ENCODE data around the gene KRTCAP2. TPM values are rescaled to one million over a fixed set of nuclear protein-coding genes. Genes with fewer than 3 reads are reported as not detected.

KRTCAP2 gene
- total RNA-seq, 1 experiment from 2014 or later = 156 TPM

GRCh38 chr1:155174324-155175280, 1.5 kb upstream of the KRTCAP2 start:
- Histone ChIP-seq H3K4me2 (peak overlapping the region; percentile 96), H3K4me3 (peak overlapping the region; percentile 89; the same call in 1 of the 2 replicates), H3K9me3 (ENCODE audit: insufficient read depth, low read depth) (no peaks in the 10 kb centered on the region), H3K4me1 (replicated peaks; ENCODE audit: insufficient read depth) (peaks cover 32% of the 10 kb centered on the region), H3K27ac (no peak overlapping the region), H3F3A (ENCODE audit: insufficient read depth, low read depth) (peaks cover 34% of the 10 kb centered on the region; the same call in 1 of the 2 replicates), H3K27me3 (ENCODE audit: insufficient read depth, low read depth) (no peaks in the 10 kb centered on the region), H3K79me2 (ENCODE audit: low read depth) (peaks cover 17% of the 10 kb centered on the region), H3K9me2 (ENCODE audit: insufficient read depth) (no peaks in the 10 kb centered on the region), H3K36me3 (ENCODE audit: low read depth) (no peaks in the 10 kb centered on the region; the same call in 1 of the 2 replicates), H4K20me1 (ENCODE audit: insufficient read depth) (0 out of 2 replicates have a peak, but pooled peaks cover 5% of the 10 kb centered on the region), H2AFZ (no peak overlapping the region)
- no TSS peak for BruUV-seq (replicated peaks)
- TF ChIP-seq EZH2 (IDR thresholded peaks at IDR 0.05; ENCODE audit: low read depth) (no peak), CTCF (conservative IDR thresholded peaks at IDR 0.05) (no peak)
- ChIA-PET CTCF (interaction anchor here (0.5 to 2.1 kb wide), 5 partner anchors 19 to 204 kb away, joined by 3 to 9 read pairs (median 4); partner anchors contain the start of gene SHC1), POLR2A (ENCODE audit: unreplicated experiment) (interaction anchor here (0.6 to 1.1 kb wide), 3 partner anchors 19 to 50 kb away, joined by 3 to 26 read pairs (median 3); no protein-coding TSS in a partner anchor)
- no peak for DNase-seq
- intact Hi-C loops (cut with micrococcal nuclease; ENCODE audit: unreplicated experiment) = no loop called here

GRCh38 chr1:155173478-155174323, 597 bp upstream of the KRTCAP2 start, which contains the start of gene TRIM46:
TSS of gene TRIM46 (plus strand) at chr1:155173849. CDS start at chr1:155173967, 118 bp downstream.
- H3K4me3 ChIP-seq = peak within 1 kb of the TSS; percentile 89
- CTCF ChIA-PET = interaction anchor here (0.5 to 2.0 kb wide), 6 partner anchors 20 to 203 kb away, joined by 3 to 15 read pairs (median 4); partner anchors contain the start of gene SHC1
- POLR2A ChIA-PET (ENCODE audit: unreplicated experiment) = interaction anchor here (0.6 to 1.1 kb wide), 5 partner anchors 19 to 82 kb away, joined by 3 to 5 read pairs (median 3); no protein-coding TSS in a partner anchor
- no peaks in the 10 kb centered on the region for H3K9me2 ChIP-seq (ENCODE audit: insufficient read depth)
- DNase-seq = peak in 1 of 2 experiments; percentile 51
- intact Hi-C loops (cut with micrococcal nuclease; ENCODE audit: unreplicated experiment) = loop anchor here (1.0 to 2.0 kb wide), 3 partner anchors 35 to 149 kb away; partner anchors contain the start of gene MTX1
- 0 out of 2 replicates have a peak, but pooled peaks cover 5% of the 10 kb centered on the region for H4K20me1 ChIP-seq (ENCODE audit: insufficient read depth)
- peak within 1 kb of the TSS; percentile 94 for H2AFZ ChIP-seq
- peaks cover 17% of the 10 kb centered on the region for H3K79me2 ChIP-seq (ENCODE audit: low read depth)
- H3K27ac ChIP-seq = peak within 1 kb of the TSS; percentile 59
- H3K4me1 ChIP-seq (replicated peaks; ENCODE audit: insufficient read depth) = peaks cover 32% of the 10 kb centered on the region
- TF ChIP-seq EZH2 (IDR thresholded peaks at IDR 0.05; ENCODE audit: low read depth) (no peak), CTCF (conservative IDR thresholded peaks at IDR 0.05) (peak; percentile 46; the same call in 1 of the 2 replicates)
- peak within 1 kb of the TSS; percentile 96 for H3K4me2 ChIP-seq
- BruUV-seq (replicated peaks) = no TSS peak
- peaks cover 39% of the 10 kb centered on the region; the same call in 1 of the 2 replicates for H3F3A ChIP-seq (ENCODE audit: insufficient read depth, low read depth)
- H3K9me3 ChIP-seq (ENCODE audit: insufficient read depth, low read depth) = no peaks in the 10 kb centered on the region
- no peaks in the 10 kb centered on the region for H3K27me3 ChIP-seq (ENCODE audit: insufficient read depth, low read depth)
- H3K36me3 ChIP-seq (ENCODE audit: low read depth) = no peaks in the 10 kb centered on the region; the same call in 1 of the 2 replicates

Measured in PC-9 (cell line).